HUES48 (cell line): Measurements from ENCODE around the gene FRMD1.

ENCODE experiments used
- H3K27ac ChIP-seq: one replicate; pipeline ENCODE4 v1.7.0; 2013; ENCODE audit warnings: low read depth, low read length, inconsistent platforms
- H3K27me3 ChIP-seq: 2 replicates; pipeline ENCODE4 v1.6.1; 2013; ENCODE audit warnings: mild to moderate bottlenecking, low read length; ENCODE audit not compliant: control insufficient read depth, insufficient read depth
- H3K36me3 ChIP-seq: 2 replicates; pipeline ENCODE4 v1.6.1; 2013; ENCODE audit warnings: low read length; ENCODE audit not compliant: control insufficient read depth, insufficient read depth
- H3K4me1 ChIP-seq: 2 replicates; pipeline ENCODE4 v1.6.1; 2013; ENCODE audit warnings: mild to moderate bottlenecking, low read length; ENCODE audit not compliant: control insufficient read depth, insufficient read depth
- H3K4me3 ChIP-seq: 2 replicates; pipeline ENCODE4 v1.5.1; 2013; ENCODE audit warnings: mild to moderate bottlenecking, low read depth, low read length
- H3K9ac ChIP-seq: 2 replicates; pipeline ENCODE4 v1.6.1; 2013; ENCODE audit warnings: mild to moderate bottlenecking, low read depth, low read length, moderate library complexity
- H3K9me3 ChIP-seq: 2 replicates; pipeline ENCODE4 v1.6.1; 2013; ENCODE audit warnings: low read length; ENCODE audit not compliant: control insufficient read depth, insufficient read depth

FRMD1 gene

DNA sequence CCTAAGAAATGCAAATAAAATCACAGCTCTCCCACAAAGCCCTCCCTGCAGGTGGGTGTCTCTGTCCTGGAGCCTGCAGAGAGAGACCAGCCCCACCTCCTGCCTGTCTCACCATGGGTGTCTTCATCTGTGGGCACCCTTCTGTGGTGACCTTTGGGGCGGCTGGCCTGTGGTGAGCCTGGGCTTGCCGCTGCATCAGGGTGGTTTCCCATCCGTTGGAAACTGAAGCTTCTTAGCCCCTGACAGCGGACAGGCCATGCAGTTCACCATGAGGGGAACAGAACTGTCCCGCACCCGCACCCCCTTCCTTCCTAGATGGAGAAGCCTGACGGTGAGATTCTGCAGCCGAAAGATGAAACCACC is 42.3 kb upstream of the FRMD1 start:
- Histone ChIP-seq H3K4me3 (no peak overlapping the region), H3K27me3 (no peaks in the 10 kb centered on the region), H3K9ac (no peak overlapping the region), H3K27ac (no peak overlapping the region), H3K36me3 (no peaks in the 10 kb centered on the region), H3K4me1 (peaks cover 4% of the 10 kb centered on the region), H3K9me3 (no peaks in the 10 kb centered on the region)

DNA sequence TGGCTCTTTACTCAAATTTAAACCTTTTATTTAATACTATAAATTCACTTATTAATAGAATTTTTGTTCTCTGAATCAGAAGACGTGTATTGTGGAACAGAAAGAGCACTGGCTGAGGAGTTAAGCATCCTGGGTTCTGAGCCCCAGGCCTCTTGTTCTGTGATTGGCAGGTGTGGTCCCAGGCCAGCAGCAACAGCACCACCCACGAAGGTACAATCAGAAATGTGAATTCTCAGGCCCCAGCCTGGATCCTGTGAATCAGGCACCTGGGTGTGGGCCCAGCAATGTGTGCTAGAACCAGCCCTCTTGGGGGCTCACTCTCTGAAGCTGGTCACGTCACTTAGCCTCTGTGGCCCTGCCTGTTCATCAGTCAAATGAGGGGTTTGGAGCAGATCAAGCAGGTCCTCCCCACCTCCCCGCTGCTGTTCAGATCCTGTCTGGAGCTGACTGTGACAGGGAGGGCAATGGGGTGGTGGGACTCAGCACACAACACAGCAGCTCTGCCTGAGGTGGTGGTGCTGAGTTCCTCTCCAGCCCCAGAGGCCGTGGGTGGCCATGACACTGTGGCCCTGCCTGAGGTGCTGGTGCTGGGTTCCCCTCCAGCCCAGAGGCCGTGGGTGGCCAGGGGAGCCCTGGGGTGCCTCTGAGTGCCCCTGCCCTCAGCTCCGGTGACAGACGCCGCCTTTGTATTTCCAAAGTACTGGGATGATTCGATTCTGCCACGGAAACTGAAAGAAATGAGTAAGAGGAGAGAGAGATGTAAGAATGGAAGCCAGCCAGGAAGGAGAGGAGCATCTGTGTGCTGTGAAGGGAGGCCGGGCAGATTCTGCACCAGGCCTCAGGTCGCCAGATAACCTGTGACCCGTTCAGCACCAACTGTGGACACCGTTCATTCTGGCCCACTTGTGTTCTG is 41.6 kb upstream of the FRMD1 start:
- no peak overlapping the region for H3K4me3 ChIP-seq
- H3K9me3 ChIP-seq: no peaks in the 10 kb centered on the region
- no peak overlapping the region for H3K27ac ChIP-seq
- H3K9ac ChIP-seq: no peak overlapping the region
- no peaks in the 10 kb centered on the region for H3K36me3 ChIP-seq
- peaks cover 4% of the 10 kb centered on the region for H3K4me1 ChIP-seq
- no peaks in the 10 kb centered on the region for H3K27me3 ChIP-seq

DNA sequence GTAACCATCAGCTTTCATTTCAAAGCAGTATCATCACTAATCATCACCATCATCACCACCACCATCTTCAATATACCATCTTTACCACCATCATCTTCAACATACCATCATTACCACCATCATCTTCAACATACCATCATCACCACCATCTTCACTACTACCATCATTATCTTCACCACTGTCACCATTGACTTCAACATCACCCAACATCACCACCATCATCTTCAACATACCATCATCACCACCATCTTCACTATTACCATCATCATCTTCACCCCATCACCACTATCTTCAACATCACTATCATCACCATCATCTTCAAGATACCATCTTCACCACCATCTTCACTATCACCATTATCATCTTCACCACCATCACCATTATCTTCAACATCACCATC is 40.5 kb upstream of the FRMD1 start:
- peaks cover 4% of the 10 kb centered on the region for H3K4me1 ChIP-seq
- H3K36me3 ChIP-seq: no peaks in the 10 kb centered on the region
- H3K9me3 ChIP-seq: no peaks in the 10 kb centered on the region
- H3K27ac ChIP-seq: no peak overlapping the region
- H3K9ac ChIP-seq: no peak overlapping the region
- no peaks in the 10 kb centered on the region for H3K27me3 ChIP-seq
- no peak overlapping the region for H3K4me3 ChIP-seq

DNA sequence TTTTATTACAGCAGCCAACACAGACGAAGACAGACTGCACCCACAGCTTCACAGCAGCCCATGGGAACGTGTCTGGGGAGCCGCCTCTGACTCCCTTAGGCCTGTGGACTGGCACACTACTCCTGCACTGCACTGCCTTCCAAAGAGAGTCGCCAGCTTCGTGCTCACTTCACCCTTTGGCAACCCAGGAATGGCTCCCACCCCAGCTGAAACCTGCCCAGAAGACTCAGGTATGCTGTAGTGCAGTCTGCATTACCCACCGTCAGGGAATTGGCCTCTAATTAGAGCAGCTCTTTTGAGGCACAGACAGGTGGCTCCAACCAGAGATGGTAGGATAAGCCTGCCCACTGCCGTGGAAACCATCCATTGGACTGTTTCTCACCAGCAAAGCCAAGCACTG is 39.9 kb upstream of the FRMD1 start:
- Histone ChIP-seq H3K4me1 (peaks cover 4% of the 10 kb centered on the region), H3K4me3 (no peak overlapping the region), H3K27me3 (no peaks in the 10 kb centered on the region), H3K9me3 (no peaks in the 10 kb centered on the region), H3K36me3 (no peaks in the 10 kb centered on the region), H3K27ac (no peak overlapping the region), H3K9ac (no peak overlapping the region)

DNA sequence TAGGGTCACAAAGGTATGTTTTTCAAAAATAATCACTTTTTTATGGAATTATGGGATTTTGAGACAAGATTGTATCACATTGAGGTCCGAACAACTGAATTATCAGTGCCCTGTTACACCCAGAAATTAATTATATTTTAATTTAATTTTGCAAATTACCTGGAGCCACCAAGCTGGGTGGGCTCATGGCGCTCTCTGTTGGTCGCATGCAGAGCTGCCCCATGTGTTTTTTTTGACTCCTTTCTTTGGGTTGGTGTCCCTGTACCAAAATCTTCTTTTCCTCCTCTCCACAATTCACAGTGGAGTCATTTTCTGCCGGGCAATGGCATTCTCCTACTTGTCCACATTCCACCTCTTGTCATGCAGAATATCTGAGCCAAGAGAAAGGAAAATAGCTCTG is 38.9 kb upstream of the FRMD1 start:
- no peaks in the 10 kb centered on the region for H3K27me3 ChIP-seq
- no peaks in the 10 kb centered on the region for H3K36me3 ChIP-seq
- H3K9ac ChIP-seq: no peak overlapping the region
- H3K4me1 ChIP-seq: peaks cover 4% of the 10 kb centered on the region
- no peaks in the 10 kb centered on the region for H3K9me3 ChIP-seq
- H3K4me3 ChIP-seq: no peak overlapping the region
- no peak overlapping the region for H3K27ac ChIP-seq

DNA sequence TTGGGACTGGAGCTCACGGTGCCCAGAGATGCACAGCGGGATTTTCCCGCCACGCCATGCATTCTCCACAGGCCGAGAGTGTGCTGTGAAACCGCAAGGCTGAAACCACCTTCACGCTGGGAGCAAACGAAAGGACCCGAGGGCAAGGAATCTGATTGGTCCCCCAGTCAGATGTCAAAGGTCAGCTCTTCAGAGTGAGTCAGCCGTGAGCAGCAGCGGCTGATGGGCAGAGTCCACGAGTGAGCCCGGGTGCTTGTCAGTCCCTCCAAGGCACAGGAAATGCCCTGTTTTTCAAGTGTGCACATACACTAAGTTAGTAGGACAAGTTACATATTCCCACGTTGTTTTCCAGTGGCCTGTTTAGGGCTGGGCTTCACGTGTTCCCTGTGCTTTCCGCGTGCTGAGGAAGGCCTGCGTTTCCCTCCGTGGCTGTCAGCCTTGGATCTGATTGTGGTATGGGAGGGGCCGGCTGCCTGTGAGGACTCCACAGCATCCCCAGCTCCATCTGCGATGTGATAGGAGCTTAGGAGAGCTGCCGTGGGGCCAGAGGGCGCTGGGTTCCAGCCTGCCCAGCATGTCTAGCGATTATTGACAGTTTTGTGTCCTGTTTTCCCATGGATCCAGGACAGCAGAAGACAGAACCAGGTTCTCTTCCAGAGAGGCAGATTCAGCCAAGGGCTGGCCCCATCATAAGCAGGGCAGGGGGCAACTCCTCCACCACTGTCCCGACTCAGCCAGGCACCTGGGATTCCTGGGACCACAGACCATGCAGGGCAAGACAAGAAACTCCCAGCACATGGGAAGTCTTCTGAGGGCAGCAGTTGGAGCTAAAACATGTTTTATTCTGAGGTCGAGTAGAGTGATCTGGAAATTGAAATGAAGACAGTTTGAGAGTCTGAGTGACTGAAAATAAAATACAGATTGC is 38.2 kb upstream of the FRMD1 start:
- no peak overlapping the region for H3K27ac ChIP-seq
- no peaks in the 10 kb centered on the region for H3K36me3 ChIP-seq
- H3K4me1 ChIP-seq: peaks cover 4% of the 10 kb centered on the region
- no peak overlapping the region for H3K4me3 ChIP-seq
- no peaks in the 10 kb centered on the region for H3K9me3 ChIP-seq
- H3K9ac ChIP-seq: no peak overlapping the region
- no peaks in the 10 kb centered on the region for H3K27me3 ChIP-seq

DNA sequence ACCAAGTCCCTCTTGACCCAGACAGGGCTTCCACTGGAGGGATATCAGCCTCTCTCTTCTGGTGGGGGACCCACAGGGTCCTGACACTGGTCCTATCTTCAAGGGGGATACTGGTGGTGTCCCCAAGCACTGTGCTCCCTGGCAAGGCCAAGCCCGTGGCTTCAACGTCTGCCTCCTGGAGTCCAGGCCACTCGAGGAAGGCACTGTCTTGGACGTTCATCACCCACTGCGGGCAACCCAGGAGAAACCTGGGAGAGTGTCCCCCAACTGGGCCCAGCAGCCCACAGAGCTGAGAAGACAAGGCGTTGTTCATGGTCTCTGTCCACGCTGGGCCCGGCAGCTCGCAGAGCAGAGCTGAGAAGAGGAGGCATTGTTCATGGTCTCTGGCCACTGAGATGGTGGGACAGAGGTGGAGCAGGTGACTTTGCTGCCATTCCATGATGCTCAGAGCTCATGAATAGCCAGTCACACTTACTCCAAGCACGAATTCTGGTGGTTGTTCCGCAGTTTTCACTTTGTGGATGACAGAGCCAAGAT is 37.5 kb upstream of the FRMD1 start:
- H3K4me3 ChIP-seq: no peak overlapping the region

DNA sequence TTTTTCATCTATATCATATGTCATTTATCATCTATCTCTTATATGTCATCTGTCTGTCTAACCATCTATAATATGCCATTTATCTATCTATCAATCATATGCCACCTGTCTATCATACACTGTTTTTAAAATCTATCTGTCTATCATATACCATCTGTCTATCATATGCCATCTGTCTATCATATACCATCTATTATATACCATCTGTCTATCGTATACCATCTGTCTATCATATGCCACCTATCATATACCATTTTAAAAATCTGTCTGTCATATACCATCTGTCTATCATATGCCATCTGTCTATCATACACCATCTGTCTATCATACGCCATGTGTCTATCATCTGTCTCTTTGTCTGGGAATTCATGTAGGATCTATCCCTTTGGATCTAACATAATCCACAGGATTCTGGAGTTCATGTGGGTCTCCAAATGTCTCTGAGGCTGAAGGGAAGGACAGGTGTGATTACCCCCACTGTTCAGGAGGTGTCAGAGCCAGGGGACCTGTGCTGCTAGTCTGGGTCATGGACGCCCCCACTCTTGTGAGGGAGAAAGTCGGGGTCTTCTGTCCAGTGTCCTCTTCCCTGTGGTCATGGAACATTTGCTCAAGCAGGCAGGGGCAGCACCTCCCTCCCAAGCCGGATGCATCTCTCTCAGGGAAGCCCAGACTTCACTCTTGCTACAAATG is 36.9 kb upstream of the FRMD1 start:
- H3K4me1 ChIP-seq: peaks cover 4% of the 10 kb centered on the region; the same call in 1 of the 2 replicates
- no peaks in the 10 kb centered on the region for H3K9me3 ChIP-seq
- no peak overlapping the region for H3K4me3 ChIP-seq
- no peak overlapping the region for H3K9ac ChIP-seq
- no peaks in the 10 kb centered on the region for H3K36me3 ChIP-seq
- no peak overlapping the region for H3K27ac ChIP-seq
- no peaks in the 10 kb centered on the region for H3K27me3 ChIP-seq

More for the DNA sequence above, 37.5 kb upstream of the FRMD1 start:
- Histone ChIP-seq H3K27me3 (no peaks in the 10 kb centered on the region), H3K9ac (no peak overlapping the region), H3K9me3 (no peaks in the 10 kb centered on the region), H3K27ac (no peak overlapping the region), H3K4me1 (peaks cover 4% of the 10 kb centered on the region), H3K36me3 (no peaks in the 10 kb centered on the region)

DNA sequence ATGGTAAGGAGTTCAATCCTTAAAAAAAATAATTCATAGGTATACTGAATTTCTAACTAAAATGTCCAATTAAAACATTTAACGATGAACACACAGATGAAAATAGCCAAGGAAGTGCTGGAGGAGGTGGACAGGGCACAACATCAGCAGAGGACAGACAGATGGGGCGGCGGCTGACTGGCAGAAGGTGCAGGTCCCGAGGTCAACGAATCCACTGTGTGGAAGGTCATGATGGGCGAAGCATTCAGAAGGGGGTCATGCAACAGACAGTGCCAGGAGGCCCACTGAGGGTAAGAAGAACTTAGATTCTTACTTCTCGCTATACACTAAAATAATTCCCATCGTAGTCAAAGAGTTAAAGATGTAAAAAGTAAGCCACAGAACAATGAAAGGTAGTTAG is 34.2 kb upstream of the FRMD1 start:
- Histone ChIP-seq H3K4me3 (no peak overlapping the region), H3K4me1 (peaks cover 3% of the 10 kb centered on the region; the same call in 1 of the 2 replicates), H3K9ac (no peak overlapping the region), H3K36me3 (no peaks in the 10 kb centered on the region), H3K27me3 (no peaks in the 10 kb centered on the region), H3K27ac (no peak overlapping the region), H3K9me3 (no peaks in the 10 kb centered on the region)

DNA sequence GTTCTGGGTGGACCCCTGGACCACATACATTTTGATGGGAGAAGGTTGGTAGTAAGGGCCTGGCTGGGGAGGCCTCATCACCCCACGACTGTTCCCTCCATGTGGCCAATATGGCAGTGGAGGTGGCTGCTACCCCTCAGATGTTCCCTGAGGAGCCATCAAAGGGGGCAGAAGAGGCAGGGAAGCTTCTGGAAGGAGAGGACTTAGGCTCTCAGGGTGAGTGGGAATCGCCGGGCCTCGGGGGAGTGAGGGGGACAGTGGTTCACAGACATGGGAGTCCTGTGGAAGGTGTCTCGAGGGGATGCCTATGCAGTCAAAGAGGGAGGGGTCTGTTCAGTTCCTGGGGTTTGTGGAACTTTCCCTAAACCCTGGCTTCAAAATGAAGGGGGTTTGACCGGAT is 32.9 kb upstream of the FRMD1 start:
- H3K27me3 ChIP-seq: no peaks in the 10 kb centered on the region
- H3K4me1 ChIP-seq: no peaks in the 10 kb centered on the region
- no peak overlapping the region for H3K27ac ChIP-seq
- no peaks in the 10 kb centered on the region for H3K9me3 ChIP-seq
- no peak overlapping the region for H3K9ac ChIP-seq
- H3K36me3 ChIP-seq: no peaks in the 10 kb centered on the region
- no peak overlapping the region for H3K4me3 ChIP-seq
